NCI-H2171 (cell line): ENCODE results near the gene ZBTB6.
"Not testable (repeated sequence)": the region's sequence is repeated elsewhere in the genome, so short reads cannot be mapped to it uniquely, and the experiment has no call there.

Experiments
- DNase-seq: peaks from one replicate; lab custom pipeline; 2025; lab: John Stamatoyannopoulos, UW

Gene ZBTB6

GRCh38 chr9:122929796-122930354 lies 16.8 kb upstream of the ZBTB6 start:
- DNase-seq = no peak

GRCh38 chr9:122923947-122924346 lies 10.8 kb upstream of the ZBTB6 start:
- DNase-seq = no peak

GRCh38 chr9:122922713-122923112 lies 9.6 kb upstream of the ZBTB6 start:
- DNase-seq = no peak

DNA sequence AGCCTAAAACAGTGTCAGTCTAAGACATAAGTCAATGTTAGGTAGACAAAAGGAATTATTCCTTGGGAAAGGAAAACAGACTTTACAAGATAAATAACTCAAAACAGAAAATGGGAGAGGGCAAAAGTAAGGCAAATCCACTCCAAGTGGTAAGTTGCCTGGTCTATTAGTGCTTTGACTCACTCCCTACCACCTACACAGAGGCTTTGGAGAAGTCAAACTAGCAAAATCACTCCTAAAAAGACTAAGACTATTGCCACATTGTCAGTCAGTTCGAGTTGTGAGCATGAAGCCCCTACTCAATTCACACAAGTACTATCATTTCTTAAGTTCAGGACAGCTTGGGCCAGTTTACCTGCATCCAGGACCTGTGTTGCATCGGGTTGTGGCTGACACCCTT lies 5.2 kb upstream of the ZBTB6 start:
- no peak for DNase-seq

DNA sequence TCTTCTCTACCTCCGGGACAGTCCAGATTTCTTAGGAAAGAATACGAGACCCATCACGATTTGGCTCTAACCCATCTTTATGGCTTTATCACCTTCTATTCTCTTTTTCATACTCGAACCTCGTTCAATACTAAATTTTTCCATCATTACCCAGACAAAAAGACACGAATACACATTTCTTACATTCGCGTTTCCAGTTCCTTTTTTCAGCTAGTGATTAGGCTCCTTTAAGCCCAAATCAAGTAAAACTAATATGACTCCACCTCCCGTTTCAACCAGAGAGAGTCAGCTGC lies 506 bp downstream of the ZBTB6 start:
- DNase-seq = no peak

DNA sequence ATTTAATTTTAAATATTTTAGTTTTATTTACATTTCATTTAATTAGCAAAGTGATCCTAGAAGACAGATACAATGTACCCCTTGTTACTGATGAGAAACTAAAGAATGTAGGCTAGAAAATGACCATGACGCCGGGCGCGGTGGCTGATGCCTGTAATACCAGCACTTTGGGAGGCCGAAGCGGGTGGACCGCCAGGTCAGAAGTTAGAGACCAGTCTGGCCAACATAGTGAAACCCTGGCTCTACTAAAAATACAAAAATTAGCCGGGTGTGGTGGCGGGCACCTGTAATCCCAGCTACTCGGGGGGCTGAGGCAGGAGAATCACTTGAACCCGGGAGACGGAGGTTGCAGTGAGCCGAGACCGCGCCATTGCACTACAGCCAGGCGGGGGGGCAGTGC lies 7.0 kb downstream of the ZBTB6 start:
- not testable (repeated sequence) for DNase-seq

DNA sequence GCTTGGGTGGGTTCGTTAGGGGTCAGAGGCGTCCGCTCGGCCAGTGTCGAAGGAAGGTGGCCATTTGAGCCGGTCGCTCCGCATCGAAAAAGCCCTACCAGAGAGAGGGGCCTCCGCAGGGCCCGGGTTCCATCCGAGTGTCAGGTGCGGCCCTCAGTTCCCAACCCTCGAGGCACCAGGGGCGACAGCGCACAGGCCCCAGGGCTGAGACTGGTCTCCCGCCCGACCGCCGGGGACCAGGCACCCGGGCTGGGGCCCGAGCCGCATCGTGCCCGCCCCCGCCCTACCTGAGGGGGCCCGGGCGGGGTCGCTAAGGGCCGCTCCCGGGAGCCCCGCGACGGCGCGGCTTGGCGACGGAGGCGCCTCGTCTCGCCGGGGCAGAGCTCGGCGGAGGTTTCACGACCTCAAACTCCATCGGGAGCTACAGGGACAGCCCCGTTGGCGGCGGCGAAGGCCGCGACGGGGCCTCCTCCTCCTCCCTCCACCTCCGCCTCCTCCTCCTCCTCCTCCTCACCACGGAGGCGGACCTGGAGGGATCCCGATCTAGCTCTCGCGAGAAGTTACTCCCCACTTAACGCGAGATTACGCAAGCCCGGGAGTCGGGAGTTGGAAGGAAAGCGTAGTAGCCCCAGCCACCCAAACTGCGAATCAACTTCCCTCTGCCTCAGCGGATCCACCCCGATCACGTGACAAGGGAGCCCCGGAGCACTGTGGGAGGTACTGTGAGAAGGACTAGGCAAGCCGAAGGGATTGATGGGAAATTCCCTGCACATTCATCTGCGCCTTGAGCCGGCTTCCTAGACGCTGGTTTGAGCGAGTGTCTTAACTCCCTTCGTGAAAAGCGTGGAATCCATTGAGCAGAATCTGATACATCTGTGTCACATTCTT lies 8.1 kb downstream of the ZBTB6 start, which contains the start of gene RC3H2:
Gene RC3H2, minus strand, starts transcription at position 537 of the 888 bp plus-strand sequence. CDS start 7,850 bp downstream, outside the sequence.
- peak; percentile 99 for DNase-seq

DNA sequence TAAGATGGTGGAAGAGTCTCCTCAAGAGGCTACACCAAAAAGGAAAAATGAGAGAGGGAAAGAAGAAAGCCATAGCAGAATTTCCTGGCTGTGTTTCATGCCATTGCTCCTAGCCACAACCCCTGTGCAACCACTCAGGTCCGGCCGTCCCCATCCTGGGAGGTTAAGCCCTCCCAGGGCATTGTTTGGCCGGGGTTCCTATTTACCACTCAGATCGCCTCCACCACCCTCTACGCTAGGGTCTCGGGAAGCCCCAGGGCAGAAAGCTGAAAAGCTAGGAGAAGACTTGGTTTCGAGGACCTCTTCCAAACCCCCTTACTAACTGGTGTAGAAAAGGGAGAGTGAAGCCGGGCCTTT lies 8.7 kb downstream of the ZBTB6 start:
- DNase-seq = peak; percentile 5

DNA sequence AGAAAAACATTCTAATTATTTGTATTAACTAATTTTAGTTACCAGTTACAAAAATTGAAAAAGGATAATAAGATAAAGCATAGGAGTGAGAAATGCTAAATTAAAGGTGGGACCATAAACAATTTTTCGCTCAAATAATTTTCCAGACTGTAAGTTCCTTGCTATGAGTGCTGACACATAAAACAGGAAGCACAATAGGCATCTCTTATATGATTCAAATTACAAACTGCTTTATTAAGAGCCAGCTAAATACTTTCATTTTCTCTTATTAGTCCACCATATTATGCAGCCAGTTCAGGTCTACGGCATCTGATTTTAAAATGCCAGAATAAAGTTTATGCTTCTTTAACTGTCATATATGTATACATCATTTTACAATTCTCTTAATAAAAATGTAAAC lies 12.3 kb downstream of the ZBTB6 start:
- no peak for DNase-seq

GRCh38 chr9:122897969-122898368 lies 15.2 kb downstream of the ZBTB6 start:
- no peak for DNase-seq

DNA sequence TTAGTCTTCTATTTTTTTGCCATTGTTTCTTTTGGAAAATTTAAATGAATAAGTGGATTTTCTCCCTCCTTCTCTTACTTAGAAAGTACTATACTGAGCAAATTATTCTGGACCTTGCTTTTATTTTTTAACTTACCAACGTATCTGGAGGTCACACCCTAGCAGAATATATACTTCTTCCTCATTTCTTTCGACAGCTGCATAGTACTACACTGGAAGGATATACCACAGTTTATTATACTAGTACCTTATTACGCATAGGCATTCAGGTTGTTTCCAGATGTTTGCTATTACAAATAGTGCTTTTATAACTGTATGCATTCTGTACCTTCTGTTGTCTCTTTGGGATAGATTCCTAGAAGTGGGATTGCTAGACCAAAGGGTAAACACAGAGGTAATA lies 24.6 kb downstream of the ZBTB6 start:
- no peak for DNase-seq

DNA sequence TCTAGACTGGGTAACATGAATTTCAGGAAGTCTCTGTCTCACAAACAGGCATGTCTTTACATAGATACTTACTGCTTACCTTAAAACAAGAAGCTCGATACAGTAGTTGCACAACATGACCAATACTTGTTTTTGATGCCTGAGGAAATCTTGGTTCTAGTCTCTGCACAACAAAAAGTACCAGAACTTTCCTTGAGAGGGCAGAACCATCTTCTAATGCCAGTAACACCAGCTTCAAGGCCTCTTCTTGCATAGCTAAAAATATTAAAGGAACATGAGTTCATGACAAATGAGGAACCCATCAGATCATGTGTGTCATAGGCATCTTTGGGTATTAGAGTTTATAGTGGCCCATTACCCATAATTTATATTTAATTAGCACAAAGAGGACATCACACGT lies 30.0 kb downstream of the ZBTB6 start:
- DNase-seq = no peak

- no peak for DNase-seq
These were observed 33.7 kb downstream of the ZBTB6 start for GRCh38 chr9:122879443-122879842.

DNA sequence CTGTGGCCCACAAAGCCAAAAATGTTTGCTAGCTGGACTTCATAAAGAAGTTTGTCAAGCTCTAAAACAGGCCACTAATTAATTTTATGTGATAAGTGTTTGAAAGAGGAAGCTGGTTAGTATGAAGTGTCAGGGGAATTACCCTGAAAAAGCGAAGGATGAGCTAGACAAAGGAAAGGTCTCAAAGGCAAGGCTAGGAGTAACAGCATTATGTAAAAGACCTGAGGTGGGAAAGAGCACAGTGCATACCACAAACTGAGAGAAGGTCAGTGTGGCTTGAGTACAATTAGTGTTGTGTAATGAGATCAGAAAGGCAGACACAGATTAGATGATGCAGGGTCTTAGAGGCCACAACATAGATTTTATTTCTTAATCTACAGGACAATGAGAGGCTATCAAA lies 37.6 kb downstream of the ZBTB6 start:
- DNase-seq = no peak

DNA sequence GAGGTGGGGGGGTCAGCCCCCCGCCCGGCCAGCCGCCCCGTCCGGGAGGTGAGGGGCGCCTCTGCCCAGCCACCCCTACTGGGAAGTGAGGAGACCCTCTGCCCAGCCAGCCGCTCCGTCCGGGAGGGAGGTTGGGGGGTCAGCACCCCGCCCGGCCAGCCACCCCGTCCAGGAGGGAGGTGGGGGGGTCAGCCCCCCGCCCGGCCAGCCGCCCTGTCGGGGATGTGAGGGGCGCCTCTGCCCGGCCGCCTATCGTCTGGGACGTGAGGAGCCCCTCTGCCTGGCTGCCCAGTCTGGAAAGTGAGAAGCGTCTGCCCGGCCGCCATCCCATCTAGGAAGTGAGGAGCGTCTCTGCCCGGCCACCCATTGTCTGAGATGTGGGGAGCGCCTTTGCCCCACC lies 45.8 kb downstream of the ZBTB6 start:
- DNase-seq = not testable (repeated sequence)

DNA sequence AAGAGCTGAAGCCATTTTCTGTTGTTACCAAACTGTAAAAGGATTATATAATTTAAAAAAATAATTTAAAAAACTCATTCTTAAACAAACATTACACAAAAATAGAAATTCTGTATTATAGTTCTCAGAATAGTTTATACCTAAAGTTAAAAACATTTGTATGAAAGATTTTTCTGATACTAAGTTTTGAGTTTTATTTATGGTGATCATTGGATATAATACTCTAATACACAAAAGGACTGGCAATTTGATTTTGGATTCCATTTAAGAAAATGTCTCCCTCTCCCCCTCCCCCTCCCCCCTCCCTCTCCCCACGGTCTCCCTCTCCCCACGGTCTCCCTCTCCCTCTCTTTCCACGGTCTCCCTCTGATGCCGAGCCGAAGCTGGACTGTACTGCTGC lies 47.0 kb downstream of the ZBTB6 start:
- DNase-seq = no peak

GRCh38 chr9:122865300-122865699 lies 47.8 kb downstream of the ZBTB6 start:
- DNase-seq = no peak

GRCh38 chr9:122863407-122863806 lies 49.7 kb downstream of the ZBTB6 start:
- DNase-seq = no peak

DNA sequence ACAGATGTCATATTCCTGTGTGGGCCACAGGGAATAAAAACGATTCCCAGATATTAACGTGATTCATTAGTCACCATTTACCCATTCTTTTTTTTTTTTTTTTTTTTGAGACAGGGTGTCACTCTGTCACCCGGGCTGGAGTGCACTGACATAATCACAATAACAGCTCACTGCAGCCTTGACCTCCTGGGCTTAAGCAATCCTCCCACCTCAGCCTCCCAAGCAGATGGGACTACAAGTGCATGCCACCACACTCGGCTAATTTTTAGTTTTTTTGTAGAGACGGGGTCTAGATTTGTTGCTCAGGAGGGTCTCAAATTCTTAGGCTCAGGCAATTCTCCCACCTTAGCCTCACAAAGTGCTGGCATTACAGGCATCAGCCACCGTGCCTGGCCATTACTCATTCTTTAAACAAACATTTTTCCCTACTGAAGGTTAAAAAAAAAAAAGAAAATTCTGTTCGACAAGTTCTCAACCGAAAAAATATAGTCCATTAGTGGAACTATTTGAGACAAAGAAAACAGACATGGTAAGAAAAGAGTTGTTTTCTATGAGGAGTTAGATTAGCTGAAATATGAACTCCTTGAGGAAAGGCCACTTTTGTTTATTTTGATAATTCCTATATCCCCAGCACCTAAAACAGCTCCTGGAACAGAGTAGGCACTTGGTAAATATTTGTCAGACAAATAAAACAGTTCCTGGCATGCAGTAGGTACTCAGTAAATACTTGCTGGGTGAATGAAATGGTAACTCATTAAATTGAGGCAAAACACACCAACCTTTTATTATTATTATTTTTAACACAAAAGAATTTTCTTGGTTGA lies 52.6 kb downstream of the ZBTB6 start:
- DNase-seq = no peak
